Activated CD4-positive, CD25-positive, alpha-beta regulatory T cell treated with anti-CD3 and anti-CD28 coated beads, Interleukin-2, amount 50 U/mL, for 16 hours (primary cell): ENCODE data around the gene APOBEC4.
"Not testable (repeated sequence)": the region's sequence is repeated elsewhere in the genome, so short reads cannot be mapped to it uniquely, and the experiment has no call there.

Source experiments
- DNase-seq: peaks from one replicate; pipeline ENCODE4 v3.0.0-alpha.2; 2020; ENCODE audit warnings: low read depth, low spot score

The APOBEC4 gene

GRCh38 chr1:183634429-183635065 is 18.6 kb downstream of the APOBEC4 start:
- DNase-seq: no peak

GRCh38 chr1:183633676-183634343 is 19.3 kb downstream of the APOBEC4 start:
- DNase-seq: no peak

- DNase-seq: no peak
Measured at GRCh38 chr1:183632964-183633363, 20.2 kb downstream of the APOBEC4 start.

- DNase-seq: no peak
Measured at GRCh38 chr1:183632114-183632513, 21.0 kb downstream of the APOBEC4 start.

GRCh38 chr1:183630748-183631147 is 22.4 kb downstream of the APOBEC4 start:
- no peak for DNase-seq

- no peak for DNase-seq
Measured at GRCh38 chr1:183628537-183628936, 24.6 kb downstream of the APOBEC4 start.

GRCh38 chr1:183626236-183626635 is 26.9 kb downstream of the APOBEC4 start:
- DNase-seq: not testable (repeated sequence)

GRCh38 chr1:183622884-183623785 is 30.0 kb downstream of the APOBEC4 start:
- peak; percentile 9 for DNase-seq

GRCh38 chr1:183622013-183622412 is 31.1 kb downstream of the APOBEC4 start:
- no peak for DNase-seq

GRCh38 chr1:183620311-183620710 is 32.8 kb downstream of the APOBEC4 start:
- no peak for DNase-seq

- no peak for DNase-seq
Measured at GRCh38 chr1:183619781-183620180, 33.3 kb downstream of the APOBEC4 start.

- DNase-seq: not testable (repeated sequence)
Measured at GRCh38 chr1:183618202-183618601, 34.9 kb downstream of the APOBEC4 start.

GRCh38 chr1:183612975-183613374 is 40.1 kb downstream of the APOBEC4 start:
- DNase-seq: not testable (repeated sequence)

- no peak for DNase-seq
Measured at GRCh38 chr1:183612407-183612806, 40.7 kb downstream of the APOBEC4 start.

- DNase-seq: no peak
Measured at GRCh38 chr1:183611021-183611420, 42.1 kb downstream of the APOBEC4 start.

- DNase-seq: no peak
Measured at GRCh38 chr1:183609759-183610452, 43.2 kb downstream of the APOBEC4 start.

- no peak for DNase-seq
Measured at GRCh38 chr1:183609313-183609712, 43.8 kb downstream of the APOBEC4 start.

GRCh38 chr1:183607322-183607980 is 45.7 kb downstream of the APOBEC4 start:
- DNase-seq: no peak

GRCh38 chr1:183605904-183606303 is 47.2 kb downstream of the APOBEC4 start:
- no peak for DNase-seq

GRCh38 chr1:183604815-183605214 is 48.3 kb downstream of the APOBEC4 start:
- no peak for DNase-seq
